ENCODE measurements around the gene CDH8. TPM values are rescaled to one million over a fixed set of nuclear protein-coding genes. Genes with fewer than 3 reads are reported as not detected.

CDH8 gene
- total and polyA plus RNA-seq, 2 donors (not counting 1 experiment from before 2014, with no cell fraction given) = not detected

DNA sequence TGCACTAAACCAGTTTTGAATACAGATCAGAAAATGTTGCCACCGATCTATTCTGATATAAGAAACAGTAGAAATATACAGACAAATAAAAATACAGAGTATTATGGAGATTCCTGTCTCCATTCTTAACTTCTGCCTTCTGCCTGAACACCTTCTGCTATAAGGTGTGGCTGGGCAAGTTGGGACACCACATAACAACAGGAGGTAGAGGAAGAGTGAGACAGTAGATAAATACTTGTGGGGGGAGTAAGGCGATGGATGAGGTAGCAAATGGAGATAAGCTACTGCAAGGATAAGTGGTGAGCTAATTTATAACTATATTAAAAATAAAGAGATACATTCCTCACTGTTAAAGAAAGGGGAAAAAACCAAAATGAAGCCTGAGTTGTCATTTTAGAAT lies 143.7 kb downstream of the CDH8 start:
- no peaks in the 10 kb centered on the region for H3K27me3 ChIP-seq (replicated peaks in 1 of 4; ENCODE audit: control extremely low read depth in 1 of 4, control insufficient read depth in 3 of 4, insufficient read depth in 4 of 4, low read length in 3 of 4)
- ATAC-seq (ENCODE audit: low read depth) = no peak
- no peak overlapping the region for H3K9ac ChIP-seq (ENCODE audit: low read length)
- no peak overlapping the region for H3K4me3 ChIP-seq (ENCODE audit: control extremely low read depth in 1 of 5, extremely low read depth in 1 of 5, insufficient read depth in 1 of 5, low read depth in 2 of 5, low read length in 4 of 5)
- DNase-seq = no peak
- H3K4me1 ChIP-seq (ENCODE audit: control insufficient read depth in 2 of 2, insufficient read depth in 2 of 2, low read length in 2 of 2) = no peaks in the 10 kb centered on the region
- H2AFZ ChIP-seq (ENCODE audit: insufficient read depth, low read depth, low read length, poor library complexity, severe bottlenecking) = no peak overlapping the region
- no peak overlapping the region for H3K27ac ChIP-seq (ENCODE audit: low read length in 2 of 2)
- Mint-ChIP-seq H3K9me3 (ENCODE audit: insufficient read depth) (peaks cover 7% of the 10 kb centered on the region), H3K4me3 (no peak overlapping the region), H3K27me3 (no peaks in the 10 kb centered on the region), H3K4me1 (no peaks in the 10 kb centered on the region), H3K27ac (no peak overlapping the region)
- CTCF ChIA-PET = no interaction called here
- no peaks in the 10 kb centered on the region for H3K79me2 ChIP-seq (ENCODE audit: control insufficient read depth, insufficient read depth, low read length)
- POLR2A ChIA-PET = no interaction called here
- no peaks in the 10 kb centered on the region for H3K9me3 ChIP-seq (ENCODE audit: control extremely low read depth in 1 of 3, control insufficient read depth in 2 of 3, insufficient read depth in 1 of 3, low read length in 2 of 3)
- no peak overlapping the region for H3K4me2 ChIP-seq (replicated peaks; ENCODE audit: low read depth, low read length, poor library complexity, severe bottlenecking)
- no peaks in the 10 kb centered on the region for H3K36me3 ChIP-seq (replicated peaks in 1 of 2; ENCODE audit: control extremely low read depth in 1 of 2, control insufficient read depth in 1 of 2, extremely low read depth in 1 of 2, insufficient read depth in 2 of 2, low read length in 1 of 2)
- no CpG with 5 or more reads among the region's 2 CpGs for WGBS (ENCODE audit: insufficient coverage)
- intact Hi-C loops (cut with micrococcal nuclease) = no loop called here
- TF ChIP-seq CTCF (IDR thresholded peaks at IDR 0.05) (no peak), EZH2 (IDR thresholded peaks at IDR 0.05; ENCODE audit: borderline replicate concordance, insufficient read depth, low read depth, low read length, poor library complexity, severe bottlenecking) (no peak)
- H4K20me1 ChIP-seq (ENCODE audit: control insufficient read depth, insufficient read depth, low read length, poor library complexity, severe bottlenecking) = no peaks in the 10 kb centered on the region

DNA sequence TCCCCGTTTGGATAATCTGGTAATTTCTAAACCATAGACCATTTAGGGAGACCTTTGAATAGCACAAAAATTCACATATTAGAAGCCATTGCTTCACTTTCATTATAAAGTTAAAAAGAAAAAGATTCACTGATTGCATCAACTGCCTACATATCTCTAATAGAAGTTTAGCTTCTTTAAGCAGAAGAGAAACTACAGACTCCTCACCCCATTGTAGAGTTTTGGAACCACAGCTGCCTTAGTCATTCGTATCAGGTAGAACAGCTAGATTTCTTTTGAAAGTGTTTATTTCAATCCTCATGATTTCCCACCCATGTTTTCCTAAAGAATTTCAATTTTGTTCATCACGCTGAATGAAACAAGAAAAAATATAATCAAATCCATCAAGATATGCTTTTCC lies 144.8 kb downstream of the CDH8 start:
- TF ChIP-seq EZH2 (IDR thresholded peaks at IDR 0.05; ENCODE audit: borderline replicate concordance, insufficient read depth, low read depth, low read length, poor library complexity, severe bottlenecking) (no peak), CTCF (IDR thresholded peaks at IDR 0.05) (no peak)
- no peaks in the 10 kb centered on the region for H3K4me1 Mint-ChIP-seq
- no peak overlapping the region for H3K27ac Mint-ChIP-seq
- H2AFZ ChIP-seq (ENCODE audit: insufficient read depth, low read depth, low read length, poor library complexity, severe bottlenecking) = no peak overlapping the region
- no peaks in the 10 kb centered on the region for H3K27me3 ChIP-seq (replicated peaks in 1 of 4; ENCODE audit: control extremely low read depth in 1 of 4, control insufficient read depth in 3 of 4, insufficient read depth in 4 of 4, low read length in 3 of 4)
- CTCF ChIA-PET = no interaction called here
- H3K4me3 ChIP-seq (ENCODE audit: control extremely low read depth in 1 of 5, extremely low read depth in 1 of 5, insufficient read depth in 1 of 5, low read depth in 2 of 5, low read length in 4 of 5) = no peak overlapping the region
- H3K36me3 ChIP-seq (replicated peaks in 1 of 2; ENCODE audit: control extremely low read depth in 1 of 2, control insufficient read depth in 1 of 2, extremely low read depth in 1 of 2, insufficient read depth in 2 of 2, low read length in 1 of 2) = no peaks in the 10 kb centered on the region
- no peak overlapping the region for H3K9ac ChIP-seq (ENCODE audit: low read length)
- H4K20me1 ChIP-seq (ENCODE audit: control insufficient read depth, insufficient read depth, low read length, poor library complexity, severe bottlenecking) = no peaks in the 10 kb centered on the region
- H3K27ac ChIP-seq (ENCODE audit: low read length in 2 of 2) = no peak overlapping the region
- WGBS (ENCODE audit: insufficient coverage) = no CpG with 5 or more reads among the region's 3 CpGs
- no peaks in the 10 kb centered on the region for H3K4me1 ChIP-seq (ENCODE audit: control insufficient read depth in 2 of 2, insufficient read depth in 2 of 2, low read length in 2 of 2)
- no peak overlapping the region for H3K4me3 Mint-ChIP-seq
- no peaks in the 10 kb centered on the region for H3K9me3 ChIP-seq (ENCODE audit: control extremely low read depth in 1 of 3, control insufficient read depth in 2 of 3, insufficient read depth in 1 of 3, low read length in 2 of 3)
- ATAC-seq (ENCODE audit: low read depth) (no peak), DNase-seq (no peak)
- H3K9me3 Mint-ChIP-seq (ENCODE audit: insufficient read depth) = peaks cover 10% of the 10 kb centered on the region
- intact Hi-C loops (cut with micrococcal nuclease) = no loop called here
- H3K27me3 Mint-ChIP-seq = no peaks in the 10 kb centered on the region
- POLR2A ChIA-PET = no interaction called here
- no peak overlapping the region for H3K4me2 ChIP-seq (replicated peaks; ENCODE audit: low read depth, low read length, poor library complexity, severe bottlenecking)
- no peaks in the 10 kb centered on the region for H3K79me2 ChIP-seq (ENCODE audit: control insufficient read depth, insufficient read depth, low read length)
